Renal cortex interstitium (tissue), 11 donors: ENCODE data around the gene KIRREL1. TPM values are rescaled to one million over a fixed set of nuclear protein-coding genes. Genes with fewer than 3 reads are reported as not detected.

Experiments
- DNase-seq, 11 donors: peaks; one replicate each; pipeline ENCODE4 v3.0.0-alpha.2; 2013; ENCODE audit warnings: low read depth in 9 of 11, low spot score in 4 of 11; ENCODE audit errors: extremely low read depth in 1 of 11
- polyA plus RNA-seq, 3 donors: library from polyadenylated mRNA; unstranded; fragments of 120-200 nt; gene quantifications; one replicate each; pipeline ENCODE4 v1.2.1, GENCODE V29; 2013; ENCODE audit not compliant: insufficient read length in 3 of 3

The KIRREL1 gene
- polyA plus RNA-seq, 3 donors = 171 to 186 (median 179) TPM

- DNase-seq = no peak
Observed at GRCh38 chr1:158084747-158085146, 91.3 kb downstream of the KIRREL1 start.

GRCh38 chr1:158087320-158087927 is 94.0 kb downstream of the KIRREL1 start:
- peak; percentile 61 to 83 (median 69) for DNase-seq

GRCh38 chr1:158089476-158089875 is 96.0 kb downstream of the KIRREL1 start:
- no peak for DNase-seq

DNA sequence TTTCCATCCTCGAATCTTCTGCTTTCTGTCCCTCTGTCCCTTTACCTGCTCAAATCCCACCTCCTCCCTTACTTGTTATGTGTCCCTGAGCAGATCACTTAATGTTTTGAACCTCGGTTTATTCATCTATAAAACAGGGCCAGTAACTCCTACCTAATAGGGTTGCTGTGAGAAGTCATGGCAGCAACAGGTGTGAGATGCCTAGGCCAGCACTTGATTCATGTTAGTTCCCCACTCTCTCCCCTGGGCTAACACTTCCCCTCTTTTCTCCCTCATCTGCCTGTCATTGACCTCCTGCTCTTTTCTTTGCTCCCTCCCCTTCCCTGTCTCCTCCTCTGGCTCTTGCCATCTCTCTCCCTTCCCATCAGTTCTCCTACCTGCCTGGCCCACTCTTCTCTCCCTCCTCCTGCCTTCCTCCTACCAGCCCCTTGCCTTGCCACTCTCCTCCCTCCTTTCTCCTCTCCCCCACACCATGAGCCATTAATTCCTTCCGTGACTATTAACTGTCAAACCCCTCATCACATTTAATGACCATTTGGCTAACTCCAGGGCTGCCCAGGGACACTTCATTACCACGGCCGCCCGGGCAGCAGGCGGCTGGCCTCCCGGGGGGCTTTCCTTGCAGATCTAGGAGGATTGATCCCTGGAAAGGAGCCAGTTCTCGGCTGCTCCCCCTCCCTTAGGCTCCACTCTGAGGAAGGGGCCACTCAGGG is 96.6 kb downstream of the KIRREL1 start:
- peak in 6 of 11 donors; percentile 40 to 70 (median 54) for DNase-seq

DNA sequence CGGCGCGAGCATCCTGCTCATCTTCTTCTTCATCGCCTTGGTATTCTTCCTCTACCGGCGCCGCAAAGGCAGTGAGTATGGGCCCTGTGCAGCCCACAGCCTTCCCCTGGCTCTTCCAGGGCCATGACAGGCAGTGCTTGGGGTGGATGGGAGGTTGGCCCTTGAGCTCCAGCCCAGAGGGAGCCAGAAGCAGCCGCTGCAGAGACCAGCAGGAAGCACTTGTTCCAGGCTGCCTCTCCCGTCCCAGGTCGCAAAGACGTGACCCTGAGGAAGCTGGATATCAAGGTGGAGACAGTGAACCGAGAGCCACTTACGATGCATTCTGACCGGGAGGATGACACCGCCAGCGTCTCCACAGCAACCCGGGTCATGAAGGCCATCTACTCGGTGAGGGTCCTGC is 99.9 kb downstream of the KIRREL1 start:
- no peak for DNase-seq

DNA sequence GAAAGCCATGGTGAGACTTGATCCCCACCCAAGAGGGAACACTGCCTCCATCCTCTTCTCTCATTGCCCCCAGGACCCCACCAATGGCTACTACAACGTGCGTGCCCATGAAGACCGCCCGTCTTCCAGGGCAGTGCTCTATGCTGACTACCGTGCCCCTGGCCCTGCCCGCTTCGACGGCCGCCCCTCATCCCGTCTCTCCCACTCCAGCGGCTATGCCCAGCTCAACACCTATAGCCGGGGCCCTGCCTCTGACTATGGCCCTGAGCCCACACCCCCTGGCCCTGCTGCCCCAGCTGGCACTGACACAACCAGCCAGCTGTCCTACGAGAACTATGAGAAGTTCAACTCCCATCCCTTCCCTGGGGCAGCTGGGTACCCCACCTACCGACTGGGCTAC is 101.1 kb downstream of the KIRREL1 start:
- no peak for DNase-seq

GRCh38 chr1:158095737-158096335 is 102.4 kb downstream of the KIRREL1 start:
- DNase-seq = no peak

- no peak for DNase-seq
Observed at GRCh38 chr1:158098256-158098655, 104.8 kb downstream of the KIRREL1 start.

- no peak for DNase-seq
Observed at GRCh38 chr1:158099185-158099584, 105.7 kb downstream of the KIRREL1 start.

DNA sequence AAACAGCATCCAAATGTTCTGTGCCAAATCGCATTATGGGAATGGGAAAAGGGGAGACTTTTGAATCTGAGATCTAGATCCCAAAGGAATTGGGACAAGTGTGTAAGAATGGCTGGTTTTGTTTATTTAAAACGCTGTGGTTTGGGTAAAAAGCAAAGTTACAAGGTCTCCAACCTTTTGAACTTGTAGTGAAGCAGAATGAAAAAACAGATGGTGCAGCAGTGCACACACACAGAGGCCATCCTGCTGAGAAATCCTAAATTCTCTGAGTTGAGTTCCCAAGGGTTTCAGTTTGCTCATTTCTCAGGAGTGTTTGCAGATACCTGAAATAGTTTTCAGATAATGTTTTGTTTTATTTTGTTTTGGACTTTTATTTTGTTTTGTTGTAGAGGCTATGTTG is 107.1 kb downstream of the KIRREL1 start:
- DNase-seq = no peak

- no peak for DNase-seq
Observed at GRCh38 chr1:158101455-158101854, 108.0 kb downstream of the KIRREL1 start.

DNA sequence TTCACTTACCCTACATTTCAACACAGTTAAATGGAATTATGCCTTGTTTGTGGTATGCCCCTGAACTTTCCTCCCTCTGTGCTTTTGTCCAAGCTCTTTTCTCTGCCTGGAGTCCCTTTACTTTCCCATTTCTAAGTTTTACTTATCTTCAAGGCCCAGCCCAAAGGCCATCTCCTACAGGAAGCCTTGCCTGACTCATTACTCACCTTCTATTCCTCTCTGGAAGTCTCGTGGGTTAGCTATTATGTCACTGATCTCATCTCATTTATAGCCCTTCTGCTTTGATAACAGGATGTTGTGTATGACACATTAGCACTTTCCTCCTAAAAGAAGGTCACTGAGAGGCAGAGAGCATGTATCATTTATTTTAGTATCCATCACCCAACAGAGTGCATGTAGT is 108.5 kb downstream of the KIRREL1 start:
- no peak for DNase-seq

DNA sequence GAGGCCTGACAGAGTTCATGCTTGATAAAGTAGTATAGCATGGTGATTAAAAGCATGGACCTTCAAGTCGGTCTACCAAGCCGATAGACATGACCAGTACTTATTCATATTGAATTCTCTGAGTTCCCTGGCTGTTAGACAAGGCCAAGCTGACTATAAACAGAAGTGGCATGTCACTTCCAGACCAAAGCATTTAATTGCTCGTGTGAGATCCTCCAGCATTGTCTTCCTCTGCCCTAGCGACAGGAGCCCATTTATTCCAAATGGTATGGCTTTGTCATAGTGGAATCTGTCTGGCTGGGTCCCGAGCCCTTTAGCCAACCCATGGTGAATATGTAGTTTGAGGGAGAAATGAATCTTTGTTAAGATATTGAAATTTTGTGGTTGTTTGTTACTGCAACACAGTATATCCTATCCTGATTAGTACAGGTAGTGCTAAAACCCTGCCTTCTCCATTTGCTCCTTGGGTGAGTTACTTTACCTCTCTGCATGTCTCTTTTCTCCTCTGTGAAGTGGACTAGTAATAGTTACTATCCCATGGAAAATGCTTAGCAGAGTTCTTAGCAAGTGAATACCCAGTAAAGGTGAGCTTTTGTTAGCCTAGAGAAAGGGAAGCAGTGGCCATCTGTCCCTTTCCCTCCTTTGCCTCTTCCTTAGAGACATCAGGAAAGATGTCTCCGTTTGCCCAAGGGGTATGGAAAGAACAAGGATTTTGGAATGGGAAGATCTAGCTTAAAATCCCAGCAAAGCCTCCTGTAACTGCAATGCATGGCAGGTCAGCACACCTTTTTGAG is 109.6 kb downstream of the KIRREL1 start:
- DNase-seq = no peak

DNA sequence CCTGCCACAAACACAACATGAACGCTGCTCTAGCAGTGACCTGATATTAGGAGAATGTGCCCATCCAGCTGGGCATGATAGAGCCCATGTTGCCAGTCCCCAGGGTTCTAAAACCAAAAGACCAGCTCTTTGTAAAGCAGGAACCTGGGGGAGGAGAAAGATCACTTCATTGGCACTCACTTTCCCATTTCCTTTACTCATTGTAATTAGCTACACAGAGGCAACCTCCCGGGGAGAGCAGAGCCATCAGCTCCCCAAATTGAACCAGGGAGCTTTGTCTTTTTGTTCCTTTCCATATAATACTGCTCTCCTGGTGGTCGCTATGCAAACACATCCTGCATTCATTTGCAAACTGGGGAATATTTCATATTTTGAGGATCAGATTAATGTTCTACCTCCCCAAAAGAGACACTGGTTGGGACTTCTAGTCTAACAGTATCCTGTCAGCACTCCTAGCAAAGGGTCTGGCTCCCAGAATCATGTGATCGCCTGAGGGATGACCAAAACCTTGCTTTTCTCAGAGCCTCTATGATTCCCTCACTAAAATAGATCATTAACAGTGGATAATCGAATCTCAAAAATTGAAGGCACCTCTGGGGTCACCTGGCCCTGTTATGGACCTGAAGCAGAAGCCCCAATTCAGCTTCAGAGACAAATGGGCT is 110.5 kb downstream of the KIRREL1 start:
- DNase-seq = no peak

GRCh38 chr1:158104891-158105290 is 111.4 kb downstream of the KIRREL1 start:
- no peak for DNase-seq

- DNase-seq = no peak
Observed at GRCh38 chr1:158105352-158106095, 112.1 kb downstream of the KIRREL1 start.

DNA sequence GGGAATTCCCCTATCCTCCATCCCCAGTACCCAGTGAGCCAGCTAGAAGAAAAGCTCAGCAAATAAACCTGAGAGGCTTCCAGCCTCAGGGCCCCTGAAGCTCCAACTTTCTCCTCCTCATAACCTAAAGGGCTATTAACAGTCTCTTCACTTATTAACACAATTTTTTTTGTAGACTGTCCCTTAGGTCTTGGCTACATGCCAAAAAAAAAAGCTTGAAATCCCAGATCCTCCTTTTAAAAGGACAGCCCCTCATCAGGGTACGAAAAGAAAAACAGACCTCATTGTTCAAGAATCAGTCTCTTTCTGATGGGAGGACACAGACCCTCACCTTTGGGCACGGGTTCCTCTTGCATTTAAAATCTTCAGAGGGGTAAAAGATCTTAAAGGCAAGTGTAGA is 114.5 kb downstream of the KIRREL1 start:
- DNase-seq = peak in 1 of 11 donors; percentile 54

DNA sequence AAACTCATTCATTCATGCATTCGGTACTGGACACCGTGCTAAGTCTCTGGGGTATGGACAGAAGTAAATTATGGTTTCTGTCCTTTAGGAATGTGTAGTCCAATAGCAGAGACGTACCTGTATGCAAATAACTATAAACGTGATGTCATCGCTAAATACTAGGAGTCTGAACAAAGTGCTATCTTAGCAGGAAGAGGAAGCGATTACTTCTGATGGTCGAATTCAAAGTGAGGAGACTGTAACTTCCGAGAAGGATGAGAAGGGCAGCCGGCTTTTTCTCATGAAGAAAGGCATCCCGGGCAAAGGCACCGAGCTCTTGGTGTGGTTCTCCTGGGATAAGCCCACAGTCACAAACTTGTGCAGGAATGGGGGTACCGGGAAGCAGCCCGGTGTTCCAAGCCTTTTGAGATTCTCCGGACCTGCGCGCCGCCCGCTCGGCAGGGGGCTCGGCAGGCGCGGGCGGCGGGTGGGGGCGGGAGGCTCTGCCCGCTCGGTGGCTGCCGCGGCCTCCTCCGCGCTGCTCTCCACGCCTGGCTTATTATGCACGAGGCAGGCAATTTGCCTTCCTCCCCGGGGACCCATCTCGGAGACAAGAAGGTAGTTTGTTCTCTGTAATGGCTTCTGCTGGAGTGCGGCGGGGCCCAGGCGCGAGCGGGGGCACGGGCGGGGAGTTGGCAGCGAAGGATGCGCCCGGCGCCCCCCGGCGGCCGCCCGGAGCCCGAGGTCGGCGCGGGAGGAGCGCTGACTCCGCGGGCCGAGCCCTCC is 119.7 kb downstream of the KIRREL1 start:
- no peak for DNase-seq
